ENCODE data around the gene BRINP2.
"Not testable (repeated sequence)": the region's sequence is repeated elsewhere in the genome, so short reads cannot be mapped to it uniquely, and the experiment has no call there.

The BRINP2 gene

GRCh38 chr1:177315761-177316160 lies 145.0 kb downstream of the BRINP2 start:
- DNase-seq (ENCODE audit: low spot score), result no peak

- not testable (repeated sequence) for DNase-seq (ENCODE audit: low spot score)
Measured at GRCh38 chr1:177321434-177321833, 150.7 kb downstream of the BRINP2 start.

GRCh38 chr1:177328251-177328650 lies 157.5 kb downstream of the BRINP2 start:
- DNase-seq (ENCODE audit: low spot score), result no peak

GRCh38 chr1:177329871-177330270 lies 159.1 kb downstream of the BRINP2 start:
- no peak for DNase-seq (ENCODE audit: low spot score)
